ENCODE results near the gene LRMDA. TPM values are rescaled to one million over a fixed set of nuclear protein-coding genes. Genes with fewer than 3 reads are reported as not detected.

Gene LRMDA
- total and polyA plus RNA-seq, 2 of the 13 experiments (the other 11 are each of a cell fraction or from before 2014, with no cell fraction given): 13.4 to 22.0 TPM

DNA sequence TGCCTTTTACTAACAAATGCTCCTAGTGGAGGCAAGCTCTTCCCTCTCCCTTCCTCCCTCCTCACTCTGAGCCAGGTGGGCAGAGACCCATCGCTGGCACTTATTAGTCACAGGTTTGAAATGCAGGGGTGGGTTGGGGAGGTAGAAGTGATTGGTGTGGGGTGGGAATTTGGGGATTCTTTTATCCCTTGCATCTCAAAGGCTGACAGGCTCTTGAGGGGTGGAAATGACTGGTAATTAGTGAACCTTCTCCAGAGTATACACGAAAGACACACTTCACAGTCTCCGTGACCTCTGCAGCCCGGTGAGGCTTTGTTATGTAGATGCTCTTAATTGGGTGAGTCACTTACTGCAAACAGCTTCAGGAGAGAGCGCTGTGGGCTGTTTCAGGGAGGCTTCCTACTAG is 13.9 kb upstream of the LRMDA start (continued):
- TF ChIP-seq, protein P1, sequence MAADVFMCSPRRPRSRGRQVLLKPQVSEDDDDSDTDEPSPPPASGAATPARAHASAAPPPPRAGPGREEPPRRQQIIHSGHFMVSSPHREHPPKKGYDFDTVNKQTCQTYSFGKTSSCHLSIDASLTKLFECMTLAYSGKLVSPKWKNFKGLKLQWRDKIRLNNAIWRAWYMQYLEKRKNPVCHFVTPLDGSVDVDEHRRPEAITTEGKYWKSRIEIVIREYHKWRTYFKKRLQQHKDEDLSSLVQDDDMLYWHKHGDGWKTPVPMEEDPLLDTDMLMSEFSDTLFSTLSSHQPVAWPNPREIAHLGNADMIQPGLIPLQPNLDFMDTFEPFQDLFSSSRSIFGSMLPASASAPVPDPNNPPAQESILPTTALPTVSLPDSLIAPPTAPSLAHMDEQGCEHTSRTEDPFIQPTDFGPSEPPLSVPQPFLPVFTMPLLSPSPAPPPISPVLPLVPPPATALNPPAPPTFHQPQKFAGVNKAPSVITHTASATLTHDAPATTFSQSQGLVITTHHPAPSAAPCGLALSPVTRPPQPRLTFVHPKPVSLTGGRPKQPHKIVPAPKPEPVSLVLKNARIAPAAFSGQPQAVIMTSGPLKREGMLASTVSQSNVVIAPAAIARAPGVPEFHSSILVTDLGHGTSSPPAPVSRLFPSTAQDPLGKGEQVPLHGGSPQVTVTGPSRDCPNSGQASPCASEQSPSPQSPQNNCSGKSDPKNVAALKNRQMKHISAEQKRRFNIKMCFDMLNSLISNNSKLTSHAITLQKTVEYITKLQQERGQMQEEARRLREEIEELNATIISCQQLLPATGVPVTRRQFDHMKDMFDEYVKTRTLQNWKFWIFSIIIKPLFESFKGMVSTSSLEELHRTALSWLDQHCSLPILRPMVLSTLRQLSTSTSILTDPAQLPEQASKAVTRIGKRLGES (CRISPR knock-in tag; IDR thresholded peaks at IDR 0.05; ENCODE audit: borderline replicate concordance): no peak
- TF ChIP-seq, protein P2, sequence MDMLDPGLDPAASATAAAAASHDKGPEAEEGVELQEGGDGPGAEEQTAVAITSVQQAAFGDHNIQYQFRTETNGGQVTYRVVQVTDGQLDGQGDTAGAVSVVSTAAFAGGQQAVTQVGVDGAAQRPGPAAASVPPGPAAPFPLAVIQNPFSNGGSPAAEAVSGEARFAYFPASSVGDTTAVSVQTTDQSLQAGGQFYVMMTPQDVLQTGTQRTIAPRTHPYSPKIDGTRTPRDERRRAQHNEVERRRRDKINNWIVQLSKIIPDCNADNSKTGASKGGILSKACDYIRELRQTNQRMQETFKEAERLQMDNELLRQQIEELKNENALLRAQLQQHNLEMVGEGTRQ (IDR thresholded peaks at IDR 0.05; ENCODE audit: low read depth, low read length): no peak
- TF ChIP-seq, protein P2 (CRISPR knock-in tag; IDR thresholded peaks at IDR 0.05; ENCODE audit: borderline replicate concordance): no peak
- TF ChIP-seq HNF4A (CRISPR knock-in tag; IDR thresholded peaks at IDR 0.05) (no peak), ZNF354B (CRISPR knock-in tag; IDR thresholded peaks at IDR 0.05) (no peak)
- TF ChIP-seq, protein P3, sequence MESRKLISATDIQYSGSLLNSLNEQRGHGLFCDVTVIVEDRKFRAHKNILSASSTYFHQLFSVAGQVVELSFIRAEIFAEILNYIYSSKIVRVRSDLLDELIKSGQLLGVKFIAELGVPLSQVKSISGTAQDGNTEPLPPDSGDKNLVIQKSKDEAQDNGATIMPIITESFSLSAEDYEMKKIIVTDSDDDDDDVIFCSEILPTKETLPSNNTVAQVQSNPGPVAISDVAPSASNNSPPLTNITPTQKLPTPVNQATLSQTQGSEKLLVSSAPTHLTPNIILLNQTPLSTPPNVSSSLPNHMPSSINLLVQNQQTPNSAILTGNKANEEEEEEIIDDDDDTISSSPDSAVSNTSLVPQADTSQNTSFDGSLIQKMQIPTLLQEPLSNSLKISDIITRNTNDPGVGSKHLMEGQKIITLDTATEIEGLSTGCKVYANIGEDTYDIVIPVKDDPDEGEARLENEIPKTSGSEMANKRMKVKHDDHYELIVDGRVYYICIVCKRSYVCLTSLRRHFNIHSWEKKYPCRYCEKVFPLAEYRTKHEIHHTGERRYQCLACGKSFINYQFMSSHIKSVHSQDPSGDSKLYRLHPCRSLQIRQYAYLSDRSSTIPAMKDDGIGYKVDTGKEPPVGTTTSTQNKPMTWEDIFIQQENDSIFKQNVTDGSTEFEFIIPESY (CRISPR knock-in tag; IDR thresholded peaks at IDR 0.05): no peak
- TF ChIP-seq, protein P4, sequence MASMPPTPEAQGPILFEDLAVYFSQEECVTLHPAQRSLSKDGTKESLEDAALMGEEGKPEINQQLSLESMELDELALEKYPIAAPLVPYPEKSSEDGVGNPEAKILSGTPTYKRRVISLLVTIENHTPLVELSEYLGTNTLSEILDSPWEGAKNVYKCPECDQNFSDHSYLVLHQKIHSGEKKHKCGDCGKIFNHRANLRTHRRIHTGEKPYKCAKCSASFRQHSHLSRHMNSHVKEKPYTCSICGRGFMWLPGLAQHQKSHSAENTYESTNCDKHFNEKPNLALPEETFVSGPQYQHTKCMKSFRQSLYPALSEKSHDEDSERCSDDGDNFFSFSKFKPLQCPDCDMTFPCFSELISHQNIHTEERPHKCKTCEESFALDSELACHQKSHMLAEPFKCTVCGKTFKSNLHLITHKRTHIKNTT (CRISPR knock-in tag; IDR thresholded peaks at IDR 0.05): no peak

All from HepG2 (cell line).